Embryonic facial prominence (tissue), 1 donor: Measurements from ENCODE around the gene HNRNPH2.

ENCODE experiments used
- DNase-seq: peaks from one replicate; pipeline ENCODE4 v3.0.0-alpha.2; 2016; ENCODE audit errors: extremely low spot score

The HNRNPH2 gene, protein sequence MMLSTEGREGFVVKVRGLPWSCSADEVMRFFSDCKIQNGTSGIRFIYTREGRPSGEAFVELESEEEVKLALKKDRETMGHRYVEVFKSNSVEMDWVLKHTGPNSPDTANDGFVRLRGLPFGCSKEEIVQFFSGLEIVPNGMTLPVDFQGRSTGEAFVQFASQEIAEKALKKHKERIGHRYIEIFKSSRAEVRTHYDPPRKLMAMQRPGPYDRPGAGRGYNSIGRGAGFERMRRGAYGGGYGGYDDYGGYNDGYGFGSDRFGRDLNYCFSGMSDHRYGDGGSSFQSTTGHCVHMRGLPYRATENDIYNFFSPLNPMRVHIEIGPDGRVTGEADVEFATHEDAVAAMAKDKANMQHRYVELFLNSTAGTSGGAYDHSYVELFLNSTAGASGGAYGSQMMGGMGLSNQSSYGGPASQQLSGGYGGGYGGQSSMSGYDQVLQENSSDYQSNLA

DNA sequence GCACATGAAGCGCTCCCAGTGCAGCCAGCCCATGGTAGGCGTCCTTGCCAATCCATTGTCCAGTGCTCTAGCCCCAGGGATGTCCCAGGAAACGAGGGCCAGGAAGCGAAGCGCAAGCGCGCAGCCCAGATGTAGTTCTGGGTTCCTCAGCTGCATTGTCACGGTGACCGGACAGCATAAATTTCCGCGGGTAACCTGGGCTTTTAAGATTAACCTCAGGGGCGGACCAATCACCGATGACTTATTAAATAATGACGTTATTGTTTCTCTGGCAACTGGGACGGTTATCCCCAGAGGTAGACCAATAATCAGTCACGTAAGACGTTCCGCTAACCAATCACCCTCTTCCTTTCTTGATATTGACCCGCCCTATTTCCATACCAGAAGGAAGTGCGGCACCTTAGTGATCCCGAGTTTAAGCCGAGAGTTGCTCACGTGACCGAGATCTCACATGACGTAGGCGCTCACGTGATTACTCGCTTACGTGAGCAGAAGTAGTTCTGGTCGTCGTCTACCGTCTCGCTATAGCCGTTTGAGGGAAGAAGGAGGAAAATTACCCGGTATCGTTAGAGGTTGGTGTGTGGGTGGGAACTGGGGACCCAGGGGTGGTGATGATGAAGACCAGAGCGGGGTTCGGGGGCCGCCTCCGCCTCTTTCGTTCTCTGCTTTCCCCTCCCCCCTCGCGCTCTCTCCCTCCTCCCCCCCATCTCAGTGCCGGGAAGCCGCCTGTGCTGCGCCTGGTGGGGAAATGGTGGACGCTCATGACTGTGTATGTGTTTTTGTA is at the start of gene HNRNPH2, which contains the start of gene GLA:
Gene HNRNPH2 (plus strand): TSS at position 475 of the 784 bp plus-strand sequence. CDS start 3,767 bp downstream, outside the sequence.
Gene GLA (minus strand): TSS at position 178 of the 784 bp plus-strand sequence. CDS start 22 bp downstream, at position 156.
- DNase-seq: peak; percentile 93

- DNase-seq: no peak
These were observed 48.1 kb upstream of the HNRNPH2 start for GRCh38 chrX:101359966-101360365.

DNA sequence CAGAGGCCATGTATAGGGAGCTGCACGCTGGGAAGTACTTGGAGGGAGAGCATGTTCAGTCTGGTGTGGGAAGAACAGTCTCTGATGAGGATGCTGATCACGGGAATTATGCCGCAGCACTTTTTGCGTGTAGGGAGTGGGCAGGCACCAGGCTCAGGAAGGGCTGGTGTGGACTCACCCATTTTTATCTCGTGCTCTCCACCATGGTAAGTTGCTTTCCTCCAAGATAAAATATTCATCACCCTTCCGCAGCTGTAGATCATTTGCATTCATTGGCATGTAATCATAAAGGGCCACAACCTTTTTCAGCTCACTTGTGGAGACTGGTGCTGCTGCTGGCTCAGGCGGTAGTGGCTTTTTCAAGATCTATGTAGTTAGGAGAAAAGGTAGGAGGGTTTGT is 47.6 kb upstream of the HNRNPH2 start:
- DNase-seq: no peak

GRCh38 chrX:101362116-101362515 is 45.9 kb upstream of the HNRNPH2 start:
- DNase-seq: no peak

GRCh38 chrX:101362757-101363156 is 45.3 kb upstream of the HNRNPH2 start:
- DNase-seq: no peak

GRCh38 chrX:101365301-101365795 is 42.7 kb upstream of the HNRNPH2 start:
- DNase-seq: no peak

- no peak for DNase-seq
These were observed 39.2 kb upstream of the HNRNPH2 start for GRCh38 chrX:101368800-101369199.

GRCh38 chrX:101369687-101370086 is 38.3 kb upstream of the HNRNPH2 start:
- no peak for DNase-seq

DNA sequence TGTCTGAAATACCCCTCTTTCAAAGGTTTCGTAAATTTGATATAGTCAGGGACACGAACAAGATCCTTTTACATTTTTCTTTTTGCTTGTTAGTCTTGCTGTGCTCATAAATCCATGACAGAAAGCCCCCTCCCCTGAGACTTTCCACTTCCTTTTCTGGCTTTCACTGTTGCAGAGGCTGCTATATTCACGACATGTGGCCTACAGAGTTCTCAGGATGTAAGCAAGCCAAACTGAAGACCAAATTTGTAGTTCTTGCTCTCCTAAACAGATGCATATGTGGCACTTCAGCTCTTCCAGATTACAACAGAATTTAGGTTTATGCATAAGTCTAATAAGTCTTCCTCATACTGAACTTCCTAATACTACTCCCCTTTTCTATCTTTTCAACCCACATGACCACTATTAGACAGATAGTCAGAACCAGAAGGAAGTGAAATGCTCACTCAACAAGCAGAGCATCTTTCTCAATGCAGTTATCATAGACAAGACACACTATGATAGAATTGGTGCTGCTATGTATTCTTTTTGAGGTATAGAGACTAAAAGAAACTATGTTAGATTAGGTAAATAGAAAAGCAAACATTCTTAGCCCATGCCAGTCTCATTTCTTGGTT is 37.0 kb upstream of the HNRNPH2 start:
- no peak for DNase-seq

GRCh38 chrX:101377547-101377946 is 30.5 kb upstream of the HNRNPH2 start:
- no peak for DNase-seq

GRCh38 chrX:101383679-101384205 is 24.3 kb upstream of the HNRNPH2 start:
- DNase-seq: no peak

DNA sequence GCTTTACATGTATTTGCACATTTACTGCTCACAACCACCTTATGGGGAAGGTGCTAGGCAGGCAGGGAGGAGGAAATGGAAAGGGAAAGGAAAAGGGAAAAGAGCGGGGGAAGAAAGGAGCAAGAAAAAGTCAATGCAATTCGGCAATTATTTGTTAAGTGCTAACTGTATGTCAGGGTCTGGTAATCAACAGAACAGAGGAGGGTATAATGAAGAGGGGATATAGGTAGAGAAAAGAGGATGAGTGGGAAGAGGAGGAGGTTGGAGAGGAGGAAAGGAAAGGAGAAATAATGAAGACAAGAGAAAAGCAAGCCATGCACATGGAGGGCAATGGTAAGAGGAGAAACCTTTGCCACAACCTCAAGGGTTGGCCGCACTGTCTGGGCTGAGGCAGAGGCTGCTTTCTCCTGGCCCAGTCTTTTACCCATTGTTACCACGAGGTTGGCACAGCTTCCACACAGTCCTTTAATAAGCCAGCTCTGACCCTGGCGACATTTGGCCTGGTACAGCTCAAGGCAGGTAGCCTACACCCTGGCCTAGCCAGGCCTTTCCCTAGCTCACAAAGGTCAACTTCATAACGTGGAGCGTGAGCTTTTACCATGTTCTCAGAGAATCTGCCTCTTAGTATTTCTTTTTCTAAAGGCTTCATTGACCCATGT is 22.9 kb upstream of the HNRNPH2 start:
- no peak for DNase-seq

- no peak for DNase-seq
These were observed 22.1 kb upstream of the HNRNPH2 start, which contains the start of gene BTK for GRCh38 chrX:101385795-101386541. BTK (minus strand) TSS chrX:101386191; CDS start chrX:101375284, 10,907 bp downstream.

DNA sequence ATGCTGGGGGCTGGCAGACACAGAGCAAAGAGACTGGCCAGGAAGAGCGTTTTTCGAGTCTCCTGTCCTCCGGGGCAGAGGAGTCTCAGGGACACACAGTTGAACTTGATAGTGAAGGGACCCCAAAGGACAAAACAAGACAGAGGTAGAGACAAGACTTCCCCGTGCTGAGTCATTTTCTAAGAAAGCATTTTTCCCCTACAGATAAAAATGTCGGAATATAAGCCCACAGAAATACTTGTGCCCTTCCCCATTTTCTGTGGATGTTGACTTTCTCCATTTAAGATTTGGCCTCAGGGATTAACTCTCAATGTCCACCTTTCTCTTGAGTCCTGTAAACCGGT is 21.5 kb upstream of the HNRNPH2 start:
- DNase-seq: no peak

DNA sequence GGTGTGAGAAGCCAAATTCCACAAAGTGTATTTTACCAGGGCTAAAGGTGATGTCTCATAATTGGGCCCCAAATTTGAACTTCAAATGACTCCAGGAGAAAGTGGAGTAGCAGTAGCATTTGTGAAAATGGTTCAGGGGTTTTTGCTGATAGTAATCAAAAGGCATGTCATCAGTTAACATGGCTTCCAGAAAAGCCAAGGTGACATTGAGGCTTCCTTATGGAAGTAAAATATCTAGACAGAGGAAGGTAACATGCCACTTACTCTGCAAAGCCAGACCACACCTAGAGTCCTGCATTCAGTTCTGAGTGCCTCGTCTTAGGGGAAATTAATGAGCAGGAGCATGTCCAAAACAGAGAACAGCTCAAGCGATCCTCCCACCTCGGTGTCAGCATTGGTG is 19.4 kb upstream of the HNRNPH2 start:
- no peak for DNase-seq

DNA sequence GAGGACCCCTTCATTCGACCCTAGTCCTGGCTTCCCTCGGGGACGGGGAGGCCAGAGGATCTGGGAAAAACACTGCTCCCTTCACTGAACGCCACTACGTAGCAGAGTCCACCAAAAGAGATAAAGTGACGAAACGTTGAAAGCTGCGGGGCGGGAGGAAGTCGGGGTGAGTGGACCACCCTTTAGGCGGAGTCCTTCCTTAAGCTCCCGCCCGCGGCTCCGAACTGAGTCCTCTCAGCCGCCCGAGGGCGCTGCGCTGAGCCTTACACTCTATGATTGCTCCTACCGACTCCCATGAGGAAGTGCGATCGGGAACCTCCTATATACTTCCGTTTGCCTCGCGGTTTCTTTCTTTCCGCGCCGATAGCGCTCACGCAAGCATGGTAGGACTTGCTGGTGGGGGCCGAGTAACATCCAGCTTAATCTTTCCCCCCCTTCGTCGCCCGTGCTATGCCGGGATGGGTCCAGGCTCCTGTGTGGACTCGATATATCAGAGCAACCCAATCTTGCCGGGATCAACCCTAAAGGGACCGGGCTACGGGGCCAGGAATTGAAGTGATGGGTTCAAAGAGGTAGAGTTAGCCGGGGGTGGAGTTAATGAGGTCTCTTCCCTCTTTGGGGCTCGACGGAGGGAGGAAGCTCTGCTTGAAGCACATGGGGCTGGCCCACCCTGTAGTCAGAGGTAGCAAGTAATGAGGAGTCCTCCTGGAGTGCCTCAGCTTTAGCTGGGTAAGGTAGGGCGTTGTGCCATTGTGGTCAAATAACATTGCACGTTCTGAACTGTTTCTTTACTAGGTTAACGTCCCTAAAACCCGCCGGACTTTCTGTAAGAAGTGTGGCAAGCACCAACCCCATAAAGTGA is 17.1 kb upstream of the HNRNPH2 start, which contains the start of gene RPL36A:
Gene RPL36A (plus strand): TSS at position 348 of the 862 bp plus-strand sequence. CDS start 33 bp downstream, at position 381.
- DNase-seq: peak; percentile 80

GRCh38 chrX:101391831-101392230 is 16.2 kb upstream of the HNRNPH2 start:
- no peak for DNase-seq

DNA sequence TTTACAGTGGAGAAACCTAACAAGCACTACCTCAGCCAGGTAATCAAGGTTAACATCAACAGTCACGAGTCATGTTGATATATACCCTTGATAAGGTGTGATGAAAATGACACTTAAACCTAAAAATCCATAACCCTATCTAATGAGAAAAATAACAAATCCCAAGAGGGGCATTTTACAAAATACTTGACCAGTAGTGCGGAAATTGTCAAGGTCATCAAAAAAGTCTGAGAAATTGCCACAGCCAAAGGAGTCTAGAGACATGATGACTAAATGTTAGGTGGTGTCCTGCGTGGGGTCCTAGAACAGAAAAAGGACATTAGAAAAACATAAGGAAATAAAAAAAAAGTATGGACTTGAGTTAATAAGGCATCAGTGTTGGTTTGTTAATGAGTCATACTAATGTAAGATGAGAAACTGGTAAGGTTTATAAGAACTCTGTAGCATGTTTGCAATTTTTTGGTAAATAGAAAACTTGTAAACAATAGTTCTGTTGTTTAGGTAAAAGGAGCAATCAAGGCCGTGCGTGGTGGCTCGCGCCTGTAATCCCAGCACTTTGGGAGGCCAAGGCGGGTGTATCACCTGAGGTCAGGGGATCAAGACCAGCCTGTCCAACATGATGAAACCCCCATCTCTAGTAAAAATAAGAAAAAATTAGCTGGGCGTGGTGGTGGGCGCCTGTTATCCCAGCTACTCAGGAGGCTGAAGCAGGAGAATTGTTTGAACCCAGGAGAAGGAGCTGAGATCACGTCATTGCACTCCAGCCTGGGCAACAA is 14.3 kb upstream of the HNRNPH2 start:
- no peak for DNase-seq

DNA sequence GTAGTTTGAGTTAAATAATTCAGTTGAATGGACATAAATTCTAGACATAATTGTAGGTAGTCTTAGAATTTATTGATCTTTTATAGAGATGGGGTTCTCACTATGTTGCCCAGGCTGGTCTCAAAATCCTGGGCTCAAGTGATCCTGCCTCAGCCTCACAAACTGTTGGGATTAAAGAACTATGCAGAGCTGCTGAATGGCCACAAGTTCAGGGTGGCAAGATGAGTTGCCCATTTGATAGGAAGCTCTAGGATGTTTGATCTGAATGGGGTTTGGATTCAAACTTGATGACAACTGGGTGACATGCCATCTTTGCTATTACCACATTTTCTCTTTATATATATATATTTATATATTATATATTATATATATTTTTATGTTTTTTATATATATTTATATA is 13.7 kb upstream of the HNRNPH2 start:
- DNase-seq: no peak
